Esophagus (tissue), 2 donors: Measurements from ENCODE around the gene LDHB. TPM values are rescaled to one million over a fixed set of nuclear protein-coding genes. Genes with fewer than 3 reads are reported as not detected.
"Not testable (repeated sequence)": the region's sequence is repeated elsewhere in the genome, so short reads cannot be mapped to it uniquely, and the experiment has no call there.

ENCODE experiments used
- H3K27ac ChIP-seq, 2 donors: one replicate each; pipeline ENCODE4 v1.5.1; 2013; ENCODE audit warnings: low read depth in 2 of 2, mild to moderate bottlenecking in 2 of 2, inconsistent platforms in 1 of 2, low read length in 1 of 2, moderate library complexity in 1 of 2
- H3K27me3 ChIP-seq, 2 donors: one replicate each; pipeline ENCODE4 v1.6.1; 2013; ENCODE audit warnings: low read length in 2 of 2, control low read depth in 1 of 2, mild to moderate bottlenecking in 1 of 2; ENCODE audit not compliant: insufficient read depth in 2 of 2, control insufficient read depth in 1 of 2
- H3K36me3 ChIP-seq, 2 donors: one replicate each; pipeline ENCODE4 v1.6.1; 2013; ENCODE audit warnings: low read length in 1 of 2; ENCODE audit not compliant: control insufficient read depth in 2 of 2, insufficient read depth in 2 of 2
- H3K4me1 ChIP-seq, 2 donors: one replicate each; pipeline ENCODE4 v1.6.1; 2013; ENCODE audit warnings: low read length in 1 of 2; ENCODE audit not compliant: control insufficient read depth in 2 of 2, insufficient read depth in 2 of 2
- H3K4me3 ChIP-seq, 2 donors: one replicate each; pipeline ENCODE4 v1.5.1; 2013; ENCODE audit warnings: low read length in 2 of 2, mild to moderate bottlenecking in 2 of 2, low read depth in 1 of 2, moderate library complexity in 1 of 2
- H3K9me3 ChIP-seq, 2 donors: one replicate each; pipeline ENCODE4 v1.6.1; 2013; ENCODE audit warnings: mild to moderate bottlenecking in 2 of 2, low read depth in 1 of 2, low read length in 1 of 2, moderate library complexity in 1 of 2; ENCODE audit not compliant: control insufficient read depth in 2 of 2, insufficient read depth in 1 of 2
- WGBS, 2 donors: extraction: QIAGEN DNeasy Blood & Tissue Kit; methylation state at CpG; one replicate each; pipeline ENCODE4 v1.1.7; 2013; 5-methylcytosine and 5-hydroxymethylcytosine counted together
- polyA plus RNA-seq, 2 donors: library from polyadenylated mRNA; stranded (reverse); fragments of 200-250 nt; gene quantifications; one replicate each; pipeline ENCODE4 v1.2.3, GENCODE V29; 2013
- donor health status: healthy with polysubstance abuse.
- donor health status: Bipolar disorder and iron deficiency.

Gene LDHB
- polyA plus RNA-seq, 2 donors, result 92.1 to 193 TPM

DNA sequence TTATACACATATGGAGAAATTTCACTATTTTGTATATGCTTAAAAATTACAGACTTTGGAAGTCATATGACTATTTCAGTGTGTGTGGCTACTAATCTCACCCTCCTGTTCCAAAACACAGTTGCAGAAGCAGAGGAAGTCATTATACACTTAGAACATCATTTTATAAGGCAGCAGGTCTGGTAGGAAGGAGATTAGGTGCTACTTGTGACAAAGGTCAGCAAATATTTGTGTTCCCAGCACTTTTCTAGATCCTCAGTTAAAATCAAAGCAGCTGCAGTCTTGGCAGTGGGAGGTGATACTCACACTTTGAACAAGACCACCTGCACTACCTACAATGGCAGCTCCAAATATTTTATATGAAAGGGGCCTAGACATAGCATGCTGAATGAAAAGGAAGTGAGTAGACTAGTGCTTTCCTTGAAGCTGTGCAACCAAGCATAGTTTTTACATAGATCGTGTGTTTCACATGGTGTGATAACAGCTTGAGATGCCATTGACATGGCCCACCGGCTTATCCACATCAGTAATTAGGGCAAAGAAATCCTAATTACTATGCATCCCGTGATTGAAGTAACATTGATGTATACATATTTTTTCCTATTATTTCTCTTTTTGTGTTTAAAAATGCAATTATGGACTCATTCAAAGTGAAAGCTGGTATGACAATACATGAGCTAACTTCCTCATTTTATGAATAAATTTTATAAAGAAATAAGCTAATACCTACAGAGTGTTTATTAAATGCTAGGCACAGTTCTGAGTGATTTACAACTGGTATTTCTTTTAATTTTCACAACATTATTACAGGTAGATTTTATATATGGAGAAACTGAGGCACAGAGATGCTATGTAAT lies 58.3 kb downstream of the LDHB start:
- Histone ChIP-seq H3K27ac (no peak overlapping the region), H3K36me3 (no peaks in the 10 kb centered on the region), H3K27me3 (no peaks in the 10 kb centered on the region), H3K9me3 (no peaks in the 10 kb centered on the region), H3K4me3 (no peak overlapping the region), H3K4me1 (no peaks in the 10 kb centered on the region)
- WGBS, 2 donors, result 71 to 85% methylated on average over 3 of the region's 3 CpGs

GRCh38 chr12:21598651-21599050 lies 59.0 kb downstream of the LDHB start:
- WGBS, 2 donors, result 74 to 86% methylated on average over 4 of the region's 4 CpGs

DNA sequence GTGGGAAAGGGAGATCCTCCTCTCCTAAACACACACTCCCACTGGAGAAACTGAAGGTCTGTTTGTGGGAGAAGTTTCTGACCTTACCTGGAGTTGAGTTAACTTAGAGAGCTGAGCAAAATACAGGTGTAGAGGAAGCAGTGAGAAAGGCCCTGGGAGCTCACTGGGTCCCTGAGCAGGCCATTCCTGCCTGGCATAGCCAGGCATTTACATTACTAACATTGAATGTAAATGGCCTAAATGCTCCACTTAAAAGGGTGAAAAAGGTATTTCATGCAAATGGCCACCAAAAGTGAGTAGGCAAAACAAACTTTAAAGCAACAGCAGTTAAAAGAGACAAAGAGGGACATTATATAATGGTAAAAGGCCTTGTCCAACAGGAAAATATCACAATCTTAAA lies 62.3 kb downstream of the LDHB start:
- H3K4me1 ChIP-seq, H3K4me3 ChIP-seq, H3K36me3 ChIP-seq, H3K9me3 ChIP-seq, H3K27me3 ChIP-seq, H3K27ac ChIP-seq: not testable (repeated sequence)

More at GRCh38 chr12:21598651-21599050, 59.0 kb downstream of the LDHB start:
- Histone ChIP-seq H3K27me3 (no peaks in the 10 kb centered on the region), H3K36me3 (no peaks in the 10 kb centered on the region), H3K9me3 (no peaks in the 10 kb centered on the region), H3K27ac (no peak overlapping the region), H3K4me3 (no peak overlapping the region), H3K4me1 (no peaks in the 10 kb centered on the region)

DNA sequence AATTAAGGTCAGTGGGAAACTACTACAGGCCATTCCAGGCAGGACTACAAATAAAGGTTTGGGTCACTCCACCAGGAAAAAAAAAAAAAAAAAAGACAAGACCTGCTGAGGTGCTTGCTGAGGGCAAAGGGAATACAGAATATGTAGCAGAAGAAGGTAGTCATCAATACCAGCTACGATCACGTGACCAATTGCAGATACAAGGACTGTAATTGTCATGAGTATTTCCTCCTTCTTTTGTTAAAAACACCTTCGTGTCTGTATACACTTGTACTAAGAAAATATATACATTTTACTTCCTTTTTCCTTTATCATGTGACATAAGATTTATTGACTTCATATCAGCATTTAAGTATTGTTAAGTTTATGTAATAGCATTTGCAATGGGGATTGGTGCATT lies 72.2 kb downstream of the LDHB start:
- Histone ChIP-seq H3K4me3 (no peak overlapping the region), H3K27me3 (no peaks in the 10 kb centered on the region)
- WGBS, 2 donors, result 70 to 73% methylated on average over 3 of the region's 3 CpGs

More for the DNA sequence above, 72.2 kb downstream of the LDHB start:
- Histone ChIP-seq H3K4me1 (no peaks in the 10 kb centered on the region), H3K9me3 (peaks cover 0 to 5% of the 10 kb centered on the region in 2 donors), H3K36me3 (no peaks in the 10 kb centered on the region), H3K27ac (no peak overlapping the region)

Other genes with a start within 250 kb of the LDHB start
- gene PYROXD1, start 220.2 kb downstream of the LDHB start, polyA plus RNA-seq, result 10 to 100 TPM; 11.0 to 12.0 TPM
- 1 to 10 TPM; 7.0 to 9.7 TPM for gene RECQL, start 156.2 kb downstream of the LDHB start, polyA plus RNA-seq
- 10 to 100 TPM; 11.3 to 12.1 TPM for gene GOLT1B, start 156.1 kb downstream of the LDHB start, polyA plus RNA-seq
- gene SPX, start 131.5 kb downstream of the LDHB start, polyA plus RNA-seq, result under 1 TPM in 1 of 2 donors, not detected in 1; 0.02 TPM
- 10 to 100 TPM in 1 of 2 donors, 1 to 10 TPM in 1; 4.7 to 12.2 TPM for gene GYS2, start 53.0 kb downstream of the LDHB start, polyA plus RNA-seq
- gene KCNJ8, start 116.9 kb upstream of the LDHB start, polyA plus RNA-seq, result 1 to 10 TPM in 1 of 2 donors, under 1 TPM in 1; 0.49 to 2.8 TPM